ENCODE measurements around the gene SIRPB2.
"Not testable (repeated sequence)": the region's sequence is repeated elsewhere in the genome, so short reads cannot be mapped to it uniquely, and the experiment has no call there.

SIRPB2 gene

DNA sequence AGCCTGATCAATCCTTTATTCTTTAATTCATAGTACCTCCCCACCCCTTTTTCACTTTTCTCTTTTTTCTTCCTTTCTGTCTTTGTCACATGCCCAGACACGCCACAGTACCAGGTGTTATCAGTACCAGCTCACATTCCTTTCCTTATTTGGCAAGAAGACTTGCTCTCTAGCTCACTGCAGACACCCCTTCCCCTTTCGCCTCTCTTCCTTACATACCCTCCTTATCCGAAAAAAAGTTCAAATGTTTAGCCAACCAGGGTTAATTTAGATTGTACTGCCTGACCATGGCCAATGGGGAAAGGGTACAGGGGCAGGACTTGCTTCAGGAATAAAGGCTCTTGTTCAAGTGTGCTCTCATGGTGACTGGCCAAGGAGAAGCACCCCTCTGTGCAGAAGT, 9.3 kb upstream of the SIRPB2 start:
- in situ Hi-C loops (cut with HindIII; ENCODE audit: low sequenced_read_pairs): no loop called here

DNA sequence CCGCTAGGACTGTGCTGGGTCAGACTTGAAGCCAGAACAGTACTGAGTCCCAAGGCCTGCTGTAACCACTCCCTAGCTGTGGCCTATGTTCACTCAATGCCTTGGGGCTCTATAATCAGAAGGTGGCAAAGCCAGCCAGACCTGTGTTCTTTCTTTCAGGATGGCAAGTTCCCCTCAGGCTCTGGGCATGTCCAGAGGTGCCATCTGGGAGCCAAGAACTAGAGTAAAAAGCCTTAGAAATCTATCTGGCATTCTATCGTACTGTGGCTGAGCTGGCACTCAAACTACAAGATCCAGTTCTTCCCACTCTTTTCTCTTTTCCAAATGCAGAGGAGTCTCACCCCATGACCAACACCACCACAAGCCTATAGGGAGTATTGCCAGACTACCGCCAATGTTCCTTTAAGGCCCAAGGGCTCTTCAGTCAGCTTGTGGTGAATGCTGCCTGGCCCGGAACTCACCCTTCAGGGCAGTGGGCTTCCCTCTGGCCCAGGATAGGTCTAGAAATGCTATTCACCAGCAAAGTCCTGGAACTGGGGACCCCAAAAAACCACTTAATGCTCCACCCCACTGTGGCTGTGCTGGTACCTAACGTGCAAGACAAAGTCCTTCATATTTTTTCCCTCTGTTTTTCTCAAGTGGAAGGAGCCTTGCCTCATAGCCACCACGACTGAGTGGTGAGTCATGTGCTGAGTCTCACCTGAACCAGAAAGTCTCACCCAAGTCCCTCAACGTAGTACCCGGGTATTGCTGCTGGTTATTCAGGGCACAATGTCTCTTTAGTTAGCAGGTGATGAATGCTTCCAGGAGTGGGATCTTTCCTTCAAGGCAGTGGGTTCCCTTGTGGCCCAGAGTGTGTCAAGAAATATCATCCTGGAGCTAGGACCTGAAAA, 8.6 kb upstream of the SIRPB2 start:
- in situ Hi-C loops (cut with HindIII; ENCODE audit: low sequenced_read_pairs): no loop called here

DNA sequence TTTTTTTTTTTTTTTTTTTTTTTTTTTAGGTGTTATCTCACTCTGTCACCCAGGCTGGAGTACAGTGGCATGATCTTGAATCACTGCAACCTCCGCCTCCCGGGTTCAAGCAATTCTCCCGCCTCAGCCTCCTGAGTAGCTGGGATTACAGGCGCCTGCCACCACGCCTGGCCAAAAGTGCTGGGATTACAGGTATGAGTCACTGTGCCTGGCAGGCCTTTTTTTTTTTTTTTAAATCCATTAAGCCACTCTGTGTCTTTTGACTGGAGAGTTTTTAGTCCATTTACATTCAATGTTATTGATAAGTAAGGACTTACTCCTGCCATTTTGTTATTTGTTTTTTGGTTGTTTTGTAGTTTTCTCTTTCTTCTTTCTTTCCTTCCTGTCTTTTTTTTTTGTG, 6.2 kb upstream of the SIRPB2 start:
- in situ Hi-C loops (cut with HindIII; ENCODE audit: low sequenced_read_pairs): not testable (repeated sequence)

GRCh38 chr20:1496930-1497329, 5.7 kb upstream of the SIRPB2 start:
- in situ Hi-C loops (cut with HindIII; ENCODE audit: low sequenced_read_pairs): no loop called here

GRCh38 chr20:1494436-1494835, 3.2 kb upstream of the SIRPB2 start:
- in situ Hi-C loops (cut with HindIII; ENCODE audit: low sequenced_read_pairs): no loop called here

- in situ Hi-C loops (cut with HindIII; ENCODE audit: low sequenced_read_pairs): no loop called here
Measured at GRCh38 chr20:1493536-1493935, 2.3 kb upstream of the SIRPB2 start.

- in situ Hi-C loops (cut with HindIII; ENCODE audit: low sequenced_read_pairs): no loop called here
Measured at GRCh38 chr20:1491860-1492642, 831 bp upstream of the SIRPB2 start.

DNA sequence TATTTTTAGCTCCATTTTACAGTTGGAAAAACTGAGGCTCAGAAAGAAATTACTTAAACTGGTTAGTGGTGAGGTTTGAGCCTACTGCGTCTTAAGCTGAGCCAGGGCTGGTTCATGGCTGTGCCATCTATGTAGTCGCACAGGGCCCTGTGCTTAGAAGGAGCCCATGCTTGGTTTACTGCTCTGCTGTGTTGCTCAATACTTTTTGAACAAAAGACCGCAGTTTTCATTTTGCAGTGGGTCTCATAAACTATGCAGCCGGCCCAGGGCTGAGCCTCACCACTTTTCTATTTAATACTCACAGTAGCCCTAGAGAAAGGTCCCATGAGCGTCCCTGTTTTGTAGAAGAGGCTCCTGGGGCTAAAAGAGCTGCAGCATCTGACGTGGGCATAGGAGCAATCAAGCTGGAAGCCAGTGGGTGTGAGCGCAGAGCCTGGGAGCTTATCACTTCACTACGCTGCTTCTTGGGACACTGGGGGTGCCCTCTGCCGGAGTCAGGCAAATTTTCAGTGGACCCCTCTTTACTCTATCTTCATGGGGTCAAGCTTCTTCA, 501 bp downstream of the SIRPB2 start:
- in situ Hi-C loops (cut with HindIII; ENCODE audit: low sequenced_read_pairs): no loop called here

DNA sequence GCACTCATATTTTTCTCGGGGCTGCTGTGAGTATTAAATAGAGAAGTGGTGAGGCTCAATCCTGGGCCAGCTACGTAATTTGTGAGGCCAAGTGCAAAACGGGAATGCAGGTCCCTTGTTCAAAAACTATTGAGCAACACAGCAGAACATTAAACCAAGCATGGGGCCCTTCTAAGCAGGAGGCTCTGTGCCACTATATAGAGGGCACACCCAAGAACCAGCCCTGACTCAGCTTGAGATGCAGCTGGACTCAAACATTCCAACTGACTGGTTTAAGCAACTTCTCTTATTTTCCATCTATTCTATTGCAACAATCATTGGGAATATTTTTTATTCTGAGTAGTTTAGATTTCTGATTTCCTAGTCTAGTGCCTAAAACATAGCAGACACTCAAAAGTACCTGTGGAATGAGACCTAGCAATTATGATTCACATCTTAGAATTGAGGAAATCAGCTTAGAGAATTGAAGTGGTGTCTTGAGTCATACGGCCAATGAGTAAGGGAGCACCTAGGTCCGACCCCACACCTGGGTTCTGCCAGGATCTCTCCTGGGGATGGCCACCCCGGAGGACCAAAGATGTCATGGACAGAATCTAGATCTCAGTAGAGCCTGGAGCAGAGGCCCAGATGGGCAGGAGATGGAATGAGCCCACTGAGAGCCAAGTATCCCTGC, 1.3 kb downstream of the SIRPB2 start:
- in situ Hi-C loops (cut with HindIII; ENCODE audit: low sequenced_read_pairs): no loop called here

DNA sequence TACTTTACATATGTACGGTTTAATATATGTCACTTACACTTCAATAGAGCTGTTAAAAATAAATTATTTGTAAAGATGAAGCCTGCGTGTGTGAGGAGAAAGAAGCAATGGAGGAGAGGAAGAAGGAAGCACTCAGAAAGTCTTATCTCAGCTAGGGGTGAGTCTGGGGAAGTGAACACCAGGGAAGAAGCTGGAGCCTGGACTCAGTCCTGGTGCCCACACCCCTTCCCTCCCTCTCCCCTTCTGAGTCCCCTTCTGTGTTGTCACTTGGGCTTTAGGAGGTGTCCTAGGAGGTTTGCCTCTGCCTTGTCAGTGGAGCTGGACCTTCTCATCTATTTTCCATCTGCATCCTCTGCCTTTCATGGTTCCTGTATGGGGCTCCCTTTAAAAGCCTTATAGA, 1.9 kb downstream of the SIRPB2 start:
- in situ Hi-C loops (cut with HindIII; ENCODE audit: low sequenced_read_pairs): no loop called here

- in situ Hi-C loops (cut with HindIII; ENCODE audit: low sequenced_read_pairs): no loop called here
Measured at GRCh38 chr20:1486566-1486965, 4.7 kb downstream of the SIRPB2 start.

GRCh38 chr20:1484438-1485116, 6.6 kb downstream of the SIRPB2 start:
- in situ Hi-C loops (cut with HindIII; ENCODE audit: low sequenced_read_pairs): no loop called here

DNA sequence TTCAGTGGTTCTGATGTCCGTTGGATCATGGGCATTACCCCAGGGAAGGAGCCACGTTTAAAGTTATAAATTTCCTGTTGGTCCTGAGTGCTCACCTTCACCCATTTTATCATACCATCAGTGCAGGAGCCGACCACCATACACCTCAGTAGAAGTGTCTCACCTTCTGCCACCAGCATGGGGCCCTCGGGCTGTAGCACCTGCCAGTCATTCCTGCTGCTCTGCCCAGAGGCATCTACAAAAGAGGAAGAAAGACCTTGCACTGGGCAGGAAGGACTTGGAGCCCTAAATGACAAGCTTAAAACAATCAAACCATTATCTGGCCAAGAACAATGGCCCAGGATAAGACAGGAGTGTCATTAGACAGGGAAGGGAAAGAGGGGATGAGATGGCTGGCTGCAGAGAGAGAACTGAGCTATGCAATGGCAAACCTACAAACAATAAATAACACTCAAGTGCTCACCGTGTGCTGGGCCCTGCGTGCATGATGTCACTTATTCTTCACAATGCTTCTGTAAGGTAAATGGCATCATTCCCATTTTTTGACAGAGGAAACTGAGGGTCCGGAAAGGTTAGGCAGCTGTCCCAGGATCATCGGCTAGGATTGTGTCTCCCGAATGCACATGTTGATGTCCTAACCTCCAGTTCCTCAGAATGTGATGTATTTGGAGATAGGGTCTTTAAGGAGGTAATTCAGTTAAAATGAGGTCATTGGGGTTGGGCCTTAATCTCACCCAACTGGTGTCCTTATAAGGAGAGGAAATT, 11.2 kb downstream of the SIRPB2 start:
- in situ Hi-C loops (cut with HindIII; ENCODE audit: low sequenced_read_pairs): no loop called here

GRCh38 chr20:1478566-1478965, 12.7 kb downstream of the SIRPB2 start:
- in situ Hi-C loops (cut with HindIII; ENCODE audit: low sequenced_read_pairs): no loop called here

- in situ Hi-C loops (cut with HindIII; ENCODE audit: low sequenced_read_pairs): no loop called here
Measured at GRCh38 chr20:1477896-1478490, 13.2 kb downstream of the SIRPB2 start.

DNA sequence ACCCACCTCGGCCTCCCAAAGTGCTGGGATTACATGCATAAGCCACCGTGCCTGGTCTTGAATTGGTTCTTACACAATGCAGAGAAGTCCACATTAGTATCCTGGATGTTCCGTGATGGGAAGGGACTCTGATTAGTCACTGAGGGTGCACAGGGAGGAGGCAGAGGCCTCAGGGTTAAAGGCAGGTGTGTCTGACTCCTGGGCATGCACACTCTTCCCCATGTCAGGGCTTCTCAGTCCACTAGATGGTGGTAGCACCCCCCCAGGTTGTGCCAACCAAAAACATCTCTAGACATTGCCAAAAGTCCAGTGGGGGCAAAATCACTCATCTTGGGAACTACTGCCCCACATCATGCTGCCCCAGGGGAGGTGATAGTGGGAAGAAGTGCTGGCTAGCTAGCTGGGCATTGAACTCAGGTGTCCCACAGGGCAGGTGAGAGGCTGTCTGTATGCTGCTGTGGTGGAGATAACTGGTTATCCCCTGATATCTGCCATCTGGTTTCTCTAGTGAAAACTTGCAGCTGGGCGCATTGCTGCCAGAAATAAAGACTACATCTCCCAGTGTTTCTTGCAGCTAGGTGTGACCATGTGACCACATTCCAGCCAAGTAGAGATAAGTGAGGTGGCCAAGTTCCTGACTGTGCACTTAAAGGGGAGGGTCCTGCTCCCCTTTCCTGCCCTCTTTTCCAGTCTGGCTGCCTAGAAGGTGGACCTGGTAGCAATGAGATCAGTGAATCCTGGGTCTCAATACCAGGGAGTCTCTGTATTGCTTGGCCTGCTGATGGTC, 16.2 kb downstream of the SIRPB2 start:
- in situ Hi-C loops (cut with HindIII; ENCODE audit: low sequenced_read_pairs): no loop called here

DNA sequence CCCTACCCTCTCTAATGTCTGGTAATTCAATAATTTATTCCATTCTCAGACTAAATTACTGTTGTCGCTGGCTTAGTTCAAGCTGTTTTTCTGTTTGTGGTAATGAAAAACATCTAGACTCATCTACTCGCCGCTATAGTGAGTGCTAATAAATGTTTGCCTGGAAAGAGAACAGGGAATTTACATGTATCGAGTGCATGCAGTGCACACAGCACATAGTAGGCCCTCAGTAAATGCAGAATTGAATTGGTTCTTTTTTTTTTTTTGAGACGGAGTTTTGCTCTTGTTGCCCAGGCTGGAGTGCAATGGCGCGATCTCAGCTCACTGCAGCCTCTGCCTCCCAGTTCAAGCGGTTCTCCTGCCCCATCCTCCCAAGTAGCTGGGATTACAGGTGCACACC, 16.9 kb downstream of the SIRPB2 start:
- in situ Hi-C loops (cut with HindIII; ENCODE audit: low sequenced_read_pairs): no loop called here

- in situ Hi-C loops (cut with HindIII; ENCODE audit: low sequenced_read_pairs): no loop called here
Measured at GRCh38 chr20:1473246-1474220, 17.7 kb downstream of the SIRPB2 start.

Measured in endothelial cell of hepatic sinusoid (primary cell).